ENCODE measurements around the gene LYPD6B. TPM values are rescaled to one million over a fixed set of nuclear protein-coding genes. Genes with fewer than 3 reads are reported as not detected.

LYPD6B gene
- total RNA-seq, 1 donor from 2014 or later = 23.7 TPM

GRCh38 chr2:149041482-149041881 is 3.0 kb downstream of the LYPD6B start:
- peaks cover 10% of the 10 kb centered on the region for H3K9me3 Mint-ChIP-seq
- H3K36me3 Mint-ChIP-seq = peaks cover 4% of the 10 kb centered on the region
- H3K27me3 Mint-ChIP-seq = peaks cover 7% of the 10 kb centered on the region
- peak overlapping the region; percentile 22 for H3K4me3 Mint-ChIP-seq
- TF ChIP-seq, protein P1, sequence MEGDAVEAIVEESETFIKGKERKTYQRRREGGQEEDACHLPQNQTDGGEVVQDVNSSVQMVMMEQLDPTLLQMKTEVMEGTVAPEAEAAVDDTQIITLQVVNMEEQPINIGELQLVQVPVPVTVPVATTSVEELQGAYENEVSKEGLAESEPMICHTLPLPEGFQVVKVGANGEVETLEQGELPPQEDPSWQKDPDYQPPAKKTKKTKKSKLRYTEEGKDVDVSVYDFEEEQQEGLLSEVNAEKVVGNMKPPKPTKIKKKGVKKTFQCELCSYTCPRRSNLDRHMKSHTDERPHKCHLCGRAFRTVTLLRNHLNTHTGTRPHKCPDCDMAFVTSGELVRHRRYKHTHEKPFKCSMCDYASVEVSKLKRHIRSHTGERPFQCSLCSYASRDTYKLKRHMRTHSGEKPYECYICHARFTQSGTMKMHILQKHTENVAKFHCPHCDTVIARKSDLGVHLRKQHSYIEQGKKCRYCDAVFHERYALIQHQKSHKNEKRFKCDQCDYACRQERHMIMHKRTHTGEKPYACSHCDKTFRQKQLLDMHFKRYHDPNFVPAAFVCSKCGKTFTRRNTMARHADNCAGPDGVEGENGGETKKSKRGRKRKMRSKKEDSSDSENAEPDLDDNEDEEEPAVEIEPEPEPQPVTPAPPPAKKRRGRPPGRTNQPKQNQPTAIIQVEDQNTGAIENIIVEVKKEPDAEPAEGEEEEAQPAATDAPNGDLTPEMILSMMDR (conservative IDR thresholded peaks at IDR 0.05) = no peak
- H3K27ac Mint-ChIP-seq = peak overlapping the region; percentile 39
- H3K4me1 Mint-ChIP-seq (ENCODE audit: unreplicated experiment) = peaks cover 10% of the 10 kb centered on the region
- no peak for DNase-seq (ENCODE audit: extremely low spot score, unreplicated experiment)

- Mint-ChIP-seq H3K27ac (no peak overlapping the region), H3K36me3 (peaks cover 9% of the 10 kb centered on the region)
- TF ChIP-seq, protein P1 (conservative IDR thresholded peaks at IDR 0.05) = no peak
These were observed 4.4 kb downstream of the LYPD6B start for GRCh38 chr2:149042881-149043280.

GRCh38 chr2:149044500-149044899 is 6.0 kb downstream of the LYPD6B start:
- H3K4me3 Mint-ChIP-seq = no peak overlapping the region
- H3K27me3 Mint-ChIP-seq = no peaks in the 10 kb centered on the region
- peaks cover 9% of the 10 kb centered on the region for H3K36me3 Mint-ChIP-seq
- H3K9me3 Mint-ChIP-seq = peaks cover 19% of the 10 kb centered on the region
- no peak overlapping the region for H3K27ac Mint-ChIP-seq
- H3K4me1 Mint-ChIP-seq (ENCODE audit: unreplicated experiment) = peaks cover 5% of the 10 kb centered on the region
- no peak for DNase-seq (ENCODE audit: extremely low spot score, unreplicated experiment)
- TF ChIP-seq, protein P1 (conservative IDR thresholded peaks at IDR 0.05) = no peak

More at GRCh38 chr2:149042881-149043280, 4.4 kb downstream of the LYPD6B start:
- Mint-ChIP-seq H3K4me3 (no peak overlapping the region), H3K4me1 (ENCODE audit: unreplicated experiment) (peaks cover 8% of the 10 kb centered on the region), H3K27me3 (peaks cover 2% of the 10 kb centered on the region), H3K9me3 (peaks cover 19% of the 10 kb centered on the region)
- no peak for DNase-seq (ENCODE audit: extremely low spot score, unreplicated experiment)

- H3K27ac Mint-ChIP-seq = no peak overlapping the region
- peaks cover 19% of the 10 kb centered on the region for H3K9me3 Mint-ChIP-seq
- no peaks in the 10 kb centered on the region for H3K4me1 Mint-ChIP-seq (ENCODE audit: unreplicated experiment)
- TF ChIP-seq, protein P1 (conservative IDR thresholded peaks at IDR 0.05) = no peak
- DNase-seq (ENCODE audit: extremely low spot score, unreplicated experiment) = no peak
- peaks cover 9% of the 10 kb centered on the region for H3K36me3 Mint-ChIP-seq
- no peak overlapping the region for H3K4me3 Mint-ChIP-seq
- H3K27me3 Mint-ChIP-seq = no peaks in the 10 kb centered on the region
These were observed 8.6 kb downstream of the LYPD6B start for GRCh38 chr2:149047118-149047517.

DNA sequence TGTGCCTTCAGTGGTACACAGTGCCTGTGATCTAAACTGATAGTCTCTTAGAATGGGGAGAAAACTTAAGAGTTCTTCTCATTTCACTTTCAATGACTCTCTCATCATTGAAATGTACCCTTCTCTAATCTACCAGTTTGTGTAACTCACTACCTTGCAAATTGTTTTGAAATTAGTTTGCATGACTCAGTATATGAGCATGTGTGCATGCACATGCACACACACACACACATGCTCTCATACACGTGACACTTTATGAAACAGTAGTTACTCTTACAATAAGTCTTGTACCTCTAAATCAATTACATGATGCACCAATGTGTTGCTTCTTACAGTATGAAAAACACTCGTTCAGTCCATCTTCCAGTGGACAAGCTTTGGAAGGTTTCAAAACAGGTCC is 10.6 kb downstream of the LYPD6B start:
- Mint-ChIP-seq H3K27me3 (no peaks in the 10 kb centered on the region), H3K4me3 (no peak overlapping the region), H3K27ac (no peak overlapping the region), H3K4me1 (ENCODE audit: unreplicated experiment) (no peaks in the 10 kb centered on the region), H3K36me3 (peaks cover 9% of the 10 kb centered on the region), H3K9me3 (peaks cover 19% of the 10 kb centered on the region)
- TF ChIP-seq, protein P1 (conservative IDR thresholded peaks at IDR 0.05) = no peak
- no peak for DNase-seq (ENCODE audit: extremely low spot score, unreplicated experiment)

DNA sequence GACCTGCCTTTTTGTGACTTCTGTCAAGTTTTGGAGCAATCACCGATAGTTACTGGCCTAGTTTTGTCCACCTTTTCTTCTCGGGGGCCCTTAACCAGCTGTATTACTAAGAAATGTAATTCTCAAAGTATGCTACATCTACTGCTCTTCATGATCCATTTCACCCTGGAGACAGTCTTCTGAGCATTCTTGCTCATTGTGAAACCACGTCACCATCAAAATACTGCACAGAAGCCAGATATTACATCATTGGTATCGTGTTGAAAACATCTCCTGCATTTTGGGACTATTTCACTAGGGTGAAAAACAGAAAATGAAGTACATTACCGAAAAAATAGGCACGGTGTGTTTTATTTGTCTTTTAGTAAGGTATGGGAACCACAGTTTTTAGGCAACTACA is 11.7 kb downstream of the LYPD6B start:
- no peaks in the 10 kb centered on the region for H3K27me3 Mint-ChIP-seq
- no peak for DNase-seq (ENCODE audit: extremely low spot score, unreplicated experiment)
- H3K27ac Mint-ChIP-seq = no peak overlapping the region
- TF ChIP-seq, protein P1 (conservative IDR thresholded peaks at IDR 0.05) = no peak
- H3K36me3 Mint-ChIP-seq = peaks cover 5% of the 10 kb centered on the region
- no peak overlapping the region for H3K4me3 Mint-ChIP-seq
- H3K9me3 Mint-ChIP-seq = peaks cover 14% of the 10 kb centered on the region
- no peaks in the 10 kb centered on the region for H3K4me1 Mint-ChIP-seq (ENCODE audit: unreplicated experiment)
